SU-DHL-6 (cell line): ENCODE results near the gene GDF7.

ENCODE experiments used
- H2AFZ ChIP-seq: fragments of 200-600 bp; sonication (generic); 2 replicates; pipeline ENCODE4 v1.6.1; 2014; ENCODE audit warnings: low read depth, mild to moderate bottlenecking, moderate library complexity, mixed read lengths, antibody characterized with exemption, low read length; ENCODE audit not compliant: severe bottlenecking
- H3F3A ChIP-seq: fragments of 200-600 bp; shearing (Covaris generic); 2 replicates; pipeline ENCODE4 v1.6.0; 2016; ENCODE audit warnings: antibody characterized with exemption, mild to moderate bottlenecking; ENCODE audit not compliant: insufficient read depth
- H3K27ac ChIP-seq: fragments of 200-600 bp; sonication (generic); 2 replicates; pipeline ENCODE4 v1.5.1; 2016; ENCODE audit warnings: low read depth, mild to moderate bottlenecking, low read length, moderate library complexity, mixed read lengths
- H3K27me3 ChIP-seq: fragments of 200-600 bp; sonication (generic), shearing (Covaris generic); 2 replicates; pipeline ENCODE4 v1.6.0; 2014; ENCODE audit warnings: mild to moderate bottlenecking, low read length
- H3K36me3 ChIP-seq: fragments of 200-600 bp; sonication (generic); 2 replicates; pipeline ENCODE4 v1.6.1; 2014; ENCODE audit warnings: mild to moderate bottlenecking, low read length, mixed read lengths
- H3K4me2 ChIP-seq: fragments of 300-600, 200-600 bp; shearing (Covaris generic), sonication (generic); 2 replicates; pipeline ENCODE4 v1.6.0; 2014; ENCODE audit warnings: low read length, low read depth, mild to moderate bottlenecking; ENCODE audit not compliant: poor library complexity, severe bottlenecking
- H3K4me3 ChIP-seq: fragments of 200-600 bp; sonication (generic); 2 replicates; pipeline ENCODE4 v1.5.1; 2014; ENCODE audit warnings: antibody characterized with exemption, low read length, mild to moderate bottlenecking, mixed read lengths; ENCODE audit not compliant: insufficient read depth, poor library complexity, severe bottlenecking
- H3K79me2 ChIP-seq: fragments of 200-600 bp; sonication (generic); 2 replicates; pipeline ENCODE4 v1.6.1; 2014; ENCODE audit warnings: mild to moderate bottlenecking, low read length, moderate library complexity; ENCODE audit not compliant: insufficient read depth
- H3K9ac ChIP-seq: fragments of 200-600 bp; sonication (generic); 2 replicates; pipeline ENCODE4 v1.7.0; 2014; ENCODE audit warnings: mild to moderate bottlenecking, low read length
- H3K9me2 ChIP-seq: fragments of 200-600 bp; sonication (generic); replicated peaks from 2 replicates; pipeline ENCODE4 v1.6.1; 2014; ENCODE audit warnings: low read length; ENCODE audit not compliant: insufficient read depth
- H3K9me3 ChIP-seq: fragments of 200-600 bp; sonication (generic); 2 replicates; pipeline ENCODE4 v1.6.1; 2014; ENCODE audit warnings: low read length, mixed read lengths; ENCODE audit not compliant: insufficient read depth
- H4K20me1 ChIP-seq: fragments of 200-600 bp; sonication (generic); 2 replicates; pipeline ENCODE4 v1.6.1; 2014; ENCODE audit warnings: low read depth, mild to moderate bottlenecking, antibody characterized with exemption, low read length, moderate library complexity, mixed read lengths
- CTCF ChIP-seq: fragments of 200-600 bp; sonication (generic); IDR thresholded peaks from one replicate; pipeline ENCODE4 v1.5.1; 2017; ENCODE audit warnings: antibody characterized with exemption, mild to moderate bottlenecking, low read length, moderate library complexity; ENCODE audit not compliant: insufficient read depth, poor library complexity, severe bottlenecking
- EZH2phosphoT487 ChIP-seq: fragments of 200-600 bp; sonication (generic), shearing (Covaris generic); conservative IDR thresholded peaks from 2 replicates; pipeline ENCODE4 v1.6.1; 2018; ENCODE audit warnings: mild to moderate bottlenecking, antibody characterized with exemption, low read length, moderate library complexity, mixed read lengths

Gene GDF7

GRCh38 chr2:20624156-20624883 is 42.6 kb upstream of the GDF7 start:
- Histone ChIP-seq H3K36me3 (no peaks in the 10 kb centered on the region), H3K4me3 (no peak overlapping the region), H3K4me2 (no peak overlapping the region), H3K9me2 (no peaks in the 10 kb centered on the region), H2AFZ (no peak overlapping the region), H3K9ac (no peak overlapping the region), H3K9me3 (no peaks in the 10 kb centered on the region), H3K27me3 (no peaks in the 10 kb centered on the region), H3K79me2 (no peaks in the 10 kb centered on the region), H4K20me1 (no peaks in the 10 kb centered on the region), H3K27ac (no peak overlapping the region), H3F3A (no peaks in the 10 kb centered on the region)
- TF ChIP-seq CTCF (no peak), EZH2phosphoT487 (no peak)

GRCh38 chr2:20624884-20625485 is 42.0 kb upstream of the GDF7 start:
- no peak overlapping the region for H3K4me2 ChIP-seq
- H3K4me3 ChIP-seq: no peak overlapping the region
- TF ChIP-seq CTCF (no peak), EZH2phosphoT487 (no peak)
- no peaks in the 10 kb centered on the region for H3K79me2 ChIP-seq
- no peaks in the 10 kb centered on the region for H3K36me3 ChIP-seq
- no peaks in the 10 kb centered on the region for H3K27me3 ChIP-seq
- H3K27ac ChIP-seq: no peak overlapping the region
- H3F3A ChIP-seq: no peaks in the 10 kb centered on the region
- H4K20me1 ChIP-seq: no peaks in the 10 kb centered on the region
- H3K9me3 ChIP-seq: no peaks in the 10 kb centered on the region
- H2AFZ ChIP-seq: no peak overlapping the region
- no peaks in the 10 kb centered on the region for H3K9me2 ChIP-seq
- H3K9ac ChIP-seq: no peak overlapping the region

GRCh38 chr2:20625491-20626391 is 41.2 kb upstream of the GDF7 start:
- no peak overlapping the region for H3K9ac ChIP-seq
- H3K4me2 ChIP-seq: no peak overlapping the region
- H3K36me3 ChIP-seq: no peaks in the 10 kb centered on the region
- H3K27ac ChIP-seq: no peak overlapping the region
- H4K20me1 ChIP-seq: no peaks in the 10 kb centered on the region
- H3K9me3 ChIP-seq: no peaks in the 10 kb centered on the region
- H3K27me3 ChIP-seq: no peaks in the 10 kb centered on the region
- H3K4me3 ChIP-seq: no peak overlapping the region
- H2AFZ ChIP-seq: no peak overlapping the region
- H3F3A ChIP-seq: no peaks in the 10 kb centered on the region
- no peaks in the 10 kb centered on the region for H3K79me2 ChIP-seq
- no peaks in the 10 kb centered on the region for H3K9me2 ChIP-seq
- TF ChIP-seq EZH2phosphoT487 (no peak), CTCF (no peak)
